Retinal pigment epithelial cell (primary cell): Measurements from ENCODE around the gene EXOSC2.
"Not testable (repeated sequence)": the region's sequence is repeated elsewhere in the genome, so short reads cannot be mapped to it uniquely, and the experiment has no call there.

Source experiments
- DNase-seq: peaks from one replicate; pipeline ENCODE4 v3.0.0-alpha.2; 2010; ENCODE audit warnings: low read depth
- H3K4me3 ChIP-seq: 2 replicates; pipeline ENCODE4 v1.5.1; 2011; ENCODE audit warnings: mild to moderate bottlenecking, low read length, control low read depth, moderate library complexity
- CTCF ChIP-seq: conservative IDR thresholded peaks from 2 replicates; pipeline ENCODE4 v1.5.1; 2011; ENCODE audit warnings: low read depth, low read length, control low read depth, inconsistent platforms

EXOSC2 gene

GRCh38 chr9:130677252-130677651 lies 16.3 kb upstream of the EXOSC2 start:
- no peak overlapping the region for H3K4me3 ChIP-seq
- DNase-seq: no peak
- no peak for TF ChIP-seq CTCF

- H3K4me3 ChIP-seq: peak overlapping the region; percentile 41
- DNase-seq: peak; percentile 43
- no peak for TF ChIP-seq CTCF
These were observed 12.5 kb upstream of the EXOSC2 start for GRCh38 chr9:130680836-130681768.

- peak overlapping the region; percentile 46 for H3K4me3 ChIP-seq
- no peak for DNase-seq
- TF ChIP-seq CTCF: no peak
These were observed 11.7 kb upstream of the EXOSC2 start for GRCh38 chr9:130681769-130682420.

GRCh38 chr9:130682421-130683121 lies 11.0 kb upstream of the EXOSC2 start:
- DNase-seq: no peak
- TF ChIP-seq CTCF: peak; percentile 81
- H3K4me3 ChIP-seq: peak overlapping the region; percentile 8

- no peak for DNase-seq
- no peak overlapping the region for H3K4me3 ChIP-seq
- TF ChIP-seq CTCF: no peak
These were observed 8.5 kb upstream of the EXOSC2 start for GRCh38 chr9:130685104-130685503.

- not testable (repeated sequence) for DNase-seq, H3K4me3 ChIP-seq
These were observed 7.6 kb upstream of the EXOSC2 start for GRCh38 chr9:130685945-130686344.

- no peak for DNase-seq
- no peak for TF ChIP-seq CTCF
- no peak overlapping the region for H3K4me3 ChIP-seq
These were observed 6.0 kb upstream of the EXOSC2 start for GRCh38 chr9:130687615-130688014.
